IPS-18c (cell line): Measurements from ENCODE around the gene SIL1.

Experiments used
- H3K4me3 ChIP-seq: 2 replicates; pipeline ENCODE4 v1.7.0; 2013; ENCODE audit warnings: low read depth, mild to moderate bottlenecking, low read length, moderate library complexity; ENCODE audit not compliant: insufficient read depth
- H3K9me3 ChIP-seq: one replicate; pipeline ENCODE4 v1.6.1; 2013; ENCODE audit warnings: mild to moderate bottlenecking, low read length, moderate library complexity; ENCODE audit not compliant: control insufficient read depth, insufficient read depth

SIL1 gene

DNA sequence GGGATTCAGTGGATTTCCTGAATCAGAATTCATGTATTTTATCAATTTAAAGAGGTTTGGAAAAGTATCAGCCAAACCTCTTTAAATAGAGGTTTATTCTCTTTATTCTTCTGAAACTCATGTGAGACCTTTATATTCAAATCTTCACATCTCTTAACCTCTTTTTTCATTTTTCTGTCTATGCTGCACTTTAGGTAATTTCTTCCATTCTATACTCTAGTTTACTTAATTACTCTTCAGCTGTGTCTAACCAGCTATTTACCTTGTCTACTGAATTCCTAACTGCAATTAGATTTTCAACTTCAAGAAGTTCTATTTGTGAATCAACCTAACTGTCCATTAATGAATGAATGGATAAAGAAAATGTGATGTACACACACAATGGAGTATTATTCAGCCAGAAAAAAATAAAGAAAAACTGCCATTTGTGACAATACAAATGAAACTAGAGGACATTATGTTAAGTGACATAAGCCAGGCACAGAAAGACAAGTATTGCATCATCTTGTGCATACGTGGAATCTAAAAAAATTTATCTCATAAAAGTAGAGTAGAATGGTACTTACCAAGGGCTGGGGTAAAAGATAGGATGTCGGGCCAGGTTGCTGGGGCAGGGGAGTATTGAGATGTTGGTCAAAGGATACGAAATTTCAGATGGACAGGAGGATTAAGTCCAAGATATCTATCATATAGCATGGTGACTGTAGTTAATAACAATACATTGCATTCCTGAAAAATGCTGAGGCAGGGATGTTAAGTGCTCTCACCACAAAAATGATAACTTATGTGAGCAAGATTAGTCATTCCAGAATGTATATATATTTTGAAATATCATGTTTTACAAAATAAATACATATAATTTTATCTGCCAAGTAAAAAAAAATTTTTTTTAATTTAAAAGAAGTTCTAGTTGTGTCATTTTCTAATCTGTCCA, 193.5 kb downstream of the SIL1 start:
- Histone ChIP-seq H3K9me3 (no peaks in the 10 kb centered on the region), H3K4me3 (no peak overlapping the region)

DNA sequence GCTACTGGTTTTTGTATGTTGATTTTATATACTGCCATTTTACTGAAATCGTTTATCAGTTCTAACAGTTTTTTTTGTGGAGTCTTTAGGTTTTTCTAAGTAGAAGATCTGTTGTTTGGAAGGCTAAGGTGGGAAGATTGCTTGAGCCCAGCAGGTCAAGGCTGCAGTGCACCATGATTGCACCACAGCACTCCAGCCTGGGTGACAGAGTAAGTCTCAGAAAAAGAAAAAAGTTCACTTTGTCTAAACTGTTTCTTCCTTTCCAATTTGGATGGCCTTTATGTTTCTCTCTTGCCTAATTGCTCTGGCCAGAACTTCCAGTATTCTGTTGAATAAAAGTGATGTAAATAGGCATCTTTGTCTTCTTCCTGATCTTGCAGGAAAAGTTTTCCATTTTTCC, 198.5 kb downstream of the SIL1 start:
- no peaks in the 10 kb centered on the region for H3K9me3 ChIP-seq
- no peak overlapping the region for H3K4me3 ChIP-seq

DNA sequence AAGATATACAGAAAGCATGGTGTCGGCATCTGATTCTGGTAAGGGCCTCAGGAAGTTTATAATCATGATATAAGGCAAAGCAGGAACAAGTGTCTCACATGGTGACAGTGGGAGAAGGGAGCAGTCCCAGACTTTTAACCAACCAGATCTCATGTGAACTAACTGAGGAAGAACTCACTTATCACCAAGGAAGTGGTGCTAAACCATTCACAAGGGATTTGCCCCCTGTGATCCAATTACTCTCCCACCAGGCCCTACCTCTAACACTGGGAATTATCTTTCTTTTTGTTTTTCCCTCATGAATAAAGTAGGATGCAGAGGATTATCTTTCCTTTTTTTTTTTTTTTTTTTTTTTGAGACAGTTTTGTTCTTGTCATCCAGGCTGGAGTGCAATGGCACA, 199.6 kb downstream of the SIL1 start:
- H3K4me3 ChIP-seq, result no peak overlapping the region

DNA sequence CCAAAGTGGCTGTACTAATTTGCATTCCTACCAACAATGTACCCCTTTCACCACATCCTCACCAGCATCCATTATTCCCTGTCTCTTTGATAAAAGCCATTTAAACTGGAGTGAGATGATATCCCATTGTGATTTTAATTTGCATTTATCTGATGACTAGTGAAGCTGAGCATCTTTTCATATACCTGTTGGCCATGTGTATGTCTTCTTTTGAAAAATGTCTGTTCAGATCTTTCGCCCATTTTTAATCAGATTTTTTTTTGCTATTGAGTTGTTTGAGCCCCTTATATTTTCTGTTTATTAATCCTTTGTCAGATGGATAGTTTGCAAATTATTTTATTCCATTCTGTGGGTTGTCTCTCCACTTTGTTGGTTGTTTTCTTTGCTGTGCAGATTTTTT, 202.0 kb downstream of the SIL1 start:
- Histone ChIP-seq H3K4me3 (no peak overlapping the region), H3K9me3 (no peaks in the 10 kb centered on the region)

More for the DNA sequence above, 199.6 kb downstream of the SIL1 start:
- no peaks in the 10 kb centered on the region for H3K9me3 ChIP-seq

DNA sequence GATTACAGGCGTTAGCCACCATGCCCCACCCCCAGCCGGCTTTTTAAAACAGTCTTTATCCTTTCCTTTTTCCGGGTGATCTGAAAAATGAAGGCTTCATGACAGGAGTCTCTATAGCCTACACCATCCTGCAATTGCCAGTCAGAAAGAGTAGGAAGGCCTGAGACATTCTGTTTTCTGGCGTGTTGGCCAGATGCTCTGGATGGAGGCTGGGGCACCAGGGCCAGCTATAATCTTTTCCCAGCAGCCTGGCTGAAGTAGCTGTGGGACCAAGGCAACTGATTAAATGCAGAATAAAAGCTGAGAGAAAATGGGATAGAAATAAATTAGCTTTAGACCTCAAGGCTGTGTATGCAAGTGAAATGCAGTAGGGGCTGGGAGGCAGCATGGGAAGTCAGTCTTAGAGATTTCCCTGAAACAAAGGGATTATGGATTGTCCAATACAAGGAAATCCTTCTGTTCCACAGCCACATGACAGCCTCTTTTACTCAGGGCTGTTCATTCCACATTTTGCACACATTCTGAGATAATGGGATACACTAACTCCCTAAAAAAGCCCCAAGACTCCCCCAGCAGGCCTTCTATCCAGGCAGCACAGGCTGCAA, 207.1 kb downstream of the SIL1 start:
- H3K9me3 ChIP-seq, result no peaks in the 10 kb centered on the region

DNA sequence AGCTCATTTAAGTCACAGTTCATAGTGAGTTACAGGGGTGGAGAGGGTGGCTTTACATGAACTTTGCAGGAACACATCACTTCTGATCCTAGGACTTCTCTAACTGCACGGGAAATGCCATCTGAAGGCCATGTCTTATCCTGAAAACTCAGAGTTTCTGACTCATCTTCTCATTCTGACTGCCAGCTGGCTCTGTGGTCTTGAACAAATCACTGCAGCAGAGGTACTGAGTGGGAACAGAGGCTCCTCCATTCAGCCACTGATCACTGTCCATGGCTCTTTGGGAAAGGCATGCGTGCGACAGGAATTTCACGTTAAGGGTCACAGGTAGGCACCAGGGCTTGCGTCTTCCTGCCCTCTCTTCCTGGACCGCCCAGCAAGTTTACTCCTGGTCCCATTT, 208.4 kb downstream of the SIL1 start:
- Histone ChIP-seq H3K4me3 (no peak overlapping the region), H3K9me3 (no peaks in the 10 kb centered on the region)

More for the DNA sequence above, 207.1 kb downstream of the SIL1 start:
- no peak overlapping the region for H3K4me3 ChIP-seq

DNA sequence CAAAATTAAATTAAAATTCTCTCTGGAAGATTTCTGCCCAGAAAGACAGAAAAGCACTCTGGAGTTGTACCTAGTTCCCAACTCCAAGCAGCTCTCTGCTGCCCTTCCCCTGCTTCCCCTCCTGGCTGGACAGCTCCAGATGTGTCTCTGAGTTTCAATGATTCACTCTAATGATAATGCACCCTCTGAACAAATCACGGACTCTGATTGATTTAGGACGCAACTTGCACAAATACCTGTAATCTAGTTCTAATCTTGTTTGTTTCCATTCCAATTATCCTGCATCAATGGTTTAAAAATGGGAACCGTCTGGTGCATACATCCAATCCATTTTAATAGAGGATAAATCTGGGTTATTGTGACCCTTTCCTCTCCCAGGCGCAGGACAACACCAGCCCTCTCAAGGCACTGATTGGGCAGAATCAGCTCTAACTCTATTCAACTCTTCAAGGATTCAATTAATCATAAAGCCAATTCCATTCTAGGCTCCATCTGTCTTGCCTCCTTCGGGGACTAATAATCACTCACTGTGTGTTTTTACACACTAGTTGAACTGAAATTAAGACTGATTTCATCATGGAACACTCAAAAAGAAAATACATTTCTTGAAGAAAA, 211.9 kb downstream of the SIL1 start:
- Histone ChIP-seq H3K9me3 (no peaks in the 10 kb centered on the region), H3K4me3 (no peak overlapping the region)

DNA sequence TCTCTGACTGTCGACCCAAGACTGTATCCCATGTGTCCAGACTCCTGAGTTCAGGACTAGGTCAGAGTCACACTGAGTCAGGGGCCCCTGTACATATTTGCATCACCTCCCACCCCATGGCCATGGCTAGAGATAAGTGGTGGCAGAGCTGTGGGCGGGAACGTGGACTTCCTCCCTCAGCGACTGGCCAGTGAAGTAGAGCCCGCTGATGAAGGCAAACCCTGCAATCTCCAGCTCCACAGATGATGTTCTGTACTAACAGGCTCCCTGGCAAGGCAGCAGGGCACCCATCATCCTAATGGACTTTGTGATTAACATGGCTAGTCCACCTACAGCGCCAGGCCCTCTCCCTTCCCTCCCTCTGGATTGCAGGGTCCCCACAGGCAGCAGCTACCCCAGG, 212.5 kb downstream of the SIL1 start:
- Histone ChIP-seq H3K9me3 (no peaks in the 10 kb centered on the region), H3K4me3 (no peak overlapping the region)

DNA sequence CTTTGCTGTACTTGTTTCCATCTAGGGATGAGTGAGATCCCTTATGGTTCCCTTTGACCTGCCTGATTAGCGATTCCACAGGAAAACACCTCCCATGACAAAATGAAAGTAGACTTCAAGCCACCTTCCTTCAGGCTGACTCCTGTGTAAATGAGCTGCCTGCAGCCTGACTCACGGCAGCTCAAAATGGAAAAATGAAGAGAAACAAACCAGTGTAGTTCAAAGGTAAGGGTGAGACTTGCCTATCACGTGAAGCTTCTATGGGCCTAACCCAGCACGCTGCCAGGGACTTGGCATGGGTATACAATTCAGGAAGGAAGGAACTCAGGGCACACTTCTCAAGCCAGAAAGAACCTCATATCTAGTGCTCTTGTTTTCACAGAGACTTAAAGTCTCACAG, 212.9 kb downstream of the SIL1 start:
- Histone ChIP-seq H3K4me3 (no peak overlapping the region), H3K9me3 (no peaks in the 10 kb centered on the region)

DNA sequence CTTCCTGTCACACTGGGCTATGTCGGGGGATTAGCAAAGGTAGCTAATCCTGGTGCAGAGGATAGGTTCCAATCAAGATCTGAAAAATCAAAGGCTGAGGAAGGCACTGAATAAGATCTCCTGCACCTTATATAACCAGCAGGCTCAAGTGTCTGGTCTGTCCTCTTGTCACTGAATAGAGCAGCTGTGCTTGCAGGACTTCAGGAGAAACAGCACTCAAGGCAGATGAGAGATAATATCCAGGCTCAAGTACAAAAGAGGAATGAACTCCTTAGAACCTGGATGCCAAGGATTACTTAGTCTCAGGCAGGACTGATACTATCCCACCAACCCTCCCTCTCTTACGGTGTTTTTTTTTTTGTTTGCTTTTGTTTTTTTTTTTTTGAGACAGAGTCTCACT, 214.2 kb downstream of the SIL1 start:
- H3K9me3 ChIP-seq, result no peaks in the 10 kb centered on the region
- no peak overlapping the region for H3K4me3 ChIP-seq

DNA sequence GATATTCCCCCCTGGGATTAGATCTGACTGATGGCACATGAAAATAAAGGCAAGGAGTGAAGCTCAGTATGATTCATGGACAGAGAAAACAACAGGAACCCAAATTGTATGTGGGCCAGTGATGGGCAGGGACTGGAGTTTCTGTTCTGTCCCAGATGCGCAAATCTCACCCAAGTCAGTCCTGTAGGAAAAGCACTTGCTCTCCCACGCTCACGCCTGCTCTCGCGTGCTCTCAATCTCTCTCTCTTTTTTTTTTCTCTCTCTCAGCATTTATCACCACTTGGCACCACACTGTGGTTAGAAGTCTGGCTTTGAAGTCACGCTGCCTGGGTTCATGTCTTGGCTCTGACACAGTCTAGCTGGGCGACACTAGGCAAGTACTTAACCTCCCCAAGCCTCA, 216.6 kb downstream of the SIL1 start:
- no peaks in the 10 kb centered on the region for H3K9me3 ChIP-seq
- no peak overlapping the region for H3K4me3 ChIP-seq

DNA sequence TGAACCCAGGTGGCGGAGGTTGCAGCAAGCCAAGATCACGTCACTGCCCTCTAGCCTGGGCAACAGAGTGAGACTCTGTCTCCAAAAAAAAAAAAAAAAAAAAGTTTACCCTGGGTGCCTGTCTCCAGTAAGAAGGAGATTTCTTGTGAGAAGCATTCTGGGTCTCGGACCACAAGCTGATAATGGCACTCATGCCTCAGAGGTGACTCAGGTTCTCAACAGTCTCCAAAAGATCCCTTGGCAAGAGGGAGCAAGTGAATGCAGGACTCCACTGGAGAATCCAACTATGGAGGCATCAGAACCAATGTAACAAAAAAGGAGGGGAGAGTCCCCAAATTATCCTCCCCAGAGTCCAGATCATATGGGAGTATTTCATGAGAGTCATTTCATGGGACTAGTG, 217.0 kb downstream of the SIL1 start:
- H3K4me3 ChIP-seq, result no peak overlapping the region

DNA sequence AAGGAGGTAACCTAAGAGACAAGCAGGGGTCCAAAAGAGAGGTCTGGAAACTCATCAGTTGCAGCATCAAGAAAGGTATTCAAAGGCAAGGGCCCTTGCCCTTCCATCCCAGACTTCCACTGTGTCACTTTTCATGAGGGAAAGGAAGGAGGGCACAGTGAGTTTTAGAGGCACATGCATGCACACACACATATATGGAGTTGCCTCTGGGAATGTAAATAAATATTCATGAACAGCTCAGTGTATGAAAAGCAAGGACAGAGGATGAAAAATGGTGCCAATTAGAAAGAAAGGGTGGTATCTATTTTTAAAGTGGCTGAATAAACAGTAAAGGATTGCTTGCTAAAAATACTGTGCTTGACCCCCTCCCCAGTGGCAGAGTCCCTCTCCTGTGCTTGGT, 217.7 kb downstream of the SIL1 start:
- H3K9me3 ChIP-seq, result no peaks in the 10 kb centered on the region
- no peak overlapping the region for H3K4me3 ChIP-seq

More for the DNA sequence above, 217.0 kb downstream of the SIL1 start:
- H3K9me3 ChIP-seq, result no peaks in the 10 kb centered on the region

DNA sequence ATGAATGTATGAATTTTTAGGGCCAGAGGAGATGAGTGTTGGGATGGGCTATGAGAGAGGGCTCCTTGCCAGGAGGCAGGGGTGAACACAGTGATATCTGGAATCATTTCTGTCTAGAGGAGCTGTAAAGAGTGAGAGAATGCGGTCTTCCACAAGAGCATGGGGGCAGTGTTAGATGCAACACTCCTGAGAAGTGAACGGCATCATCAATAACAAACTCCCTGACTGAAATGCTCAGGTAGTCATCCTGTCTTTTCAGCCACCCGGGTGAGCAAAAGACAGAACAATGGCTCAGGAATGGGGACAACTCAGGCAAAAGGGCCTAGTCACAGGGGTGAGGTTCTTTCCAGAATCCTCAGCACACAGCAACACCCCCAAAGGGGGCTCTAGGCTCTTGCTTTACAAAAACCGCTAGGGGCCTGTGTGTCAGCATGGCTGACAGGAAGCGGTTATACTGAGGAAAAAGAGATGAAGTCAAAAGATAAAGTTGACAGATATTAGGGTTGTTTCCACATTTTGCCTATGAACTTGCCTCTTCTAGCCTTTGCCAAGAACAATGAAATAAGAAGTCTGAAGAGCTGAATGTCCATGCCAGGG, 218.4 kb downstream of the SIL1 start:
- no peak overlapping the region; the same call in 1 of the 2 replicates for H3K4me3 ChIP-seq
- H3K9me3 ChIP-seq, result no peaks in the 10 kb centered on the region

DNA sequence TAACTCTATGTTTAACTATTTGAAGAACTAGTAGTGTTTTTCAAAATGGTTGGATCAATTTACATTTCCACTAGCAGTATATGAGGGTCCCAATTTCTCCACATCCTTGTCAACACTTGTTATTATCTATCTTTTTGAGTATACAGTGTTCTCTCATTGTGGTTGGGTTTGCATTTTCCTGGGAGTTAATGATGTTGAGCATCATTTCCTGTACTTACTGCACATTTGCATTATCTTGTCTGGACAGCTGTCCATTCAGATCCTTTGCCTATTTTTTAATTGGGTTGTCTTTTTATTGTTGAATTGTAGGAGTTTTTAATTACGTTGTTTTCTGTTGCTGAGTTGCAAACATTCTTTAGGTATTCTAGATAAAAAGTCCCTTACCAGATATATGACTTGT, 219.6 kb downstream of the SIL1 start:
- no peak overlapping the region for H3K4me3 ChIP-seq

DNA sequence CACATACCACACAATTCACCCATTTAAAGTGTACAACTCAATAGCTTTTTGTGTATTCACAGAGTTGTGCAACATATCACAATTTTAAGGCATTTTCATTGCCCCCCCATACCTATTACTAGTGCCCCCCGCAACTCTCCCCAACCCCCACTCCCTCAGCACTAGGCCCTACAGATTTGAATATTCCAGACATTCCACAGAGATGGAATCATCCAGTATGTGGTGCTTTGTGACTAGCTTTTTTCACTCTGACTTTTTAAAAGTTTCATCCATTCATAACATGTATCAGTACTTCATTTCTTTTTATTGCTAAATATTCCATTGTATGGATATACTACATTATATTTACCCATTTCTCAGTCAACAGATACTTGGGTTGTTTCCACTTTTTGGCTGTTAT, 220.1 kb downstream of the SIL1 start:
- H3K4me3 ChIP-seq, result no peak overlapping the region
- no peaks in the 10 kb centered on the region for H3K9me3 ChIP-seq

More for the DNA sequence above, 219.6 kb downstream of the SIL1 start:
- H3K9me3 ChIP-seq, result no peaks in the 10 kb centered on the region

DNA sequence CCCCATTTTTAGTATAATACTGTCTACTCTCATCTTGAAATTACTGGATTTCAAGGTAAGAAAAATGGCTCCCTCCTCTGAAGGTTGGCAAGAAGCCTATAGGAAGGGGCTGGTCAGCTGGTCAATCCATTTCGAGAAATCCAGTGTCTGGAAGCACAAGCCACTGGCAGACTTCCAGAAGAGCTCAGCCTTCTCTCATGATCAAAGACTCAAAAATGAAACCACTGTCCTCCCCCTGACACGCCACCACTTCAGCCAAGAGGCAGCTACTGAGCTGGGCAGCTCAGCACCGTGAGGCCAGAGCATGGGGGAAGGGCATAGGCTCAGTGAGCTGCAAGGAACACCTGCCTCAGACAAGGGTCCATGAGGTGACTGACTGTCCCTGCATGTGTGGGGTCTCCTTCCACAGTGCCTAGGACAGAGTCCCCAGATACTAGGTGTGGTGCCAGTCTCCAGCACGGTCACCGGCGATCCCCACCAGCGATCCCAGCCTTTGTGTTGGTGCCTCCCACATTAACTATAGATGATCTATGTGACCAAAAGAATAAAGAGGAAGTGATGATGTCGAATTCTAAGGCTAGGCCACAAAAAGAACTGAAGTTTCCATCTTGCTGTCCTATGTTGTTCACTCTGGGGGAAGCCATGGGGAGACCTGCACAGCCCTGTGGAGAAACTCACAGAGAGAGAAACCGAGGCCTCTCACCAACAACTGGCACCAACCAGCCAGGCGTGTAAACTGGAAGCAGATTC, 222.9 kb downstream of the SIL1 start:
- Histone ChIP-seq H3K9me3 (no peaks in the 10 kb centered on the region), H3K4me3 (no peak overlapping the region)
